ENCODE results near the gene DIRAS1.

DNA sequence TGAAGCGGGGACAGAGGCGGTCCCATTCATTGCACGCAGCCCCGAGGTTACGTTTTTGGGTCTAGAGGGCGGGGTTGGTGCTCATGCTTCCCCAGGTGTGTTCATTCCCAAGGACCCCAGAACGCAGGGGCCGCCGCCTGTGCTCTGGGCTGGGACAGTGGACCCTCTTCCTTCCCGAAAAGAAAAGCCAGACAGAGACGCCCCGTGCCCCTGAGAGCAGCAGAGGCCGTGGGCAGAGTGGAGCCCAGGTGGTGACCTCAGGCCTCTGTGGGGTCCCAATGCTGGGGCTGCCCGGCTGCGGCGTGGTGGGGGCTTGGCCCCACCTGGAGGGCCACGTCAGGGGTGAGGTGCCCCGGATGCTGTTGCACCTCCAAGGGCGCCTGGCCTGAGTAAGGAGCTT, 46.5 kb upstream of the DIRAS1 start:
- TF ChIP-seq EZH2 (IDR thresholded peaks at IDR 0.05) = no peak
- TF ChIP-seq ZBTB33 (IDR thresholded peaks at IDR 0.05; ENCODE audit: extremely low read depth, insufficient replicate concordance, low read length) = no peak
- TF ChIP-seq, protein P1, sequence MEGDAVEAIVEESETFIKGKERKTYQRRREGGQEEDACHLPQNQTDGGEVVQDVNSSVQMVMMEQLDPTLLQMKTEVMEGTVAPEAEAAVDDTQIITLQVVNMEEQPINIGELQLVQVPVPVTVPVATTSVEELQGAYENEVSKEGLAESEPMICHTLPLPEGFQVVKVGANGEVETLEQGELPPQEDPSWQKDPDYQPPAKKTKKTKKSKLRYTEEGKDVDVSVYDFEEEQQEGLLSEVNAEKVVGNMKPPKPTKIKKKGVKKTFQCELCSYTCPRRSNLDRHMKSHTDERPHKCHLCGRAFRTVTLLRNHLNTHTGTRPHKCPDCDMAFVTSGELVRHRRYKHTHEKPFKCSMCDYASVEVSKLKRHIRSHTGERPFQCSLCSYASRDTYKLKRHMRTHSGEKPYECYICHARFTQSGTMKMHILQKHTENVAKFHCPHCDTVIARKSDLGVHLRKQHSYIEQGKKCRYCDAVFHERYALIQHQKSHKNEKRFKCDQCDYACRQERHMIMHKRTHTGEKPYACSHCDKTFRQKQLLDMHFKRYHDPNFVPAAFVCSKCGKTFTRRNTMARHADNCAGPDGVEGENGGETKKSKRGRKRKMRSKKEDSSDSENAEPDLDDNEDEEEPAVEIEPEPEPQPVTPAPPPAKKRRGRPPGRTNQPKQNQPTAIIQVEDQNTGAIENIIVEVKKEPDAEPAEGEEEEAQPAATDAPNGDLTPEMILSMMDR (IDR thresholded peaks at IDR 0.05 in 2 of 3, conservative IDR thresholded peaks at IDR 0.05 in 1 of 3; ENCODE audit: borderline replicate concordance in 1 of 3, insufficient read depth in 1 of 3, low read depth in 2 of 3, low read length in 2 of 3) = no peak
